NB4 (cell line): ENCODE results near the gene DOCK7.

Experiments
- CTCF ChIP-seq: IDR thresholded peaks from one replicate; pipeline ENCODE4 v1.5.1; 2012; ENCODE audit warnings: low read depth, low read length
- MYC ChIP-seq: IDR thresholded peaks from 2 replicates; pipeline ENCODE4 v1.6.1; 2011; ENCODE audit warnings: low read depth, low read length
- POLR2A ChIP-seq: IDR thresholded peaks from 2 replicates; pipeline ENCODE4 v1.6.1; 2011; ENCODE audit warnings: mild to moderate bottlenecking; ENCODE audit not compliant: insufficient read length; ENCODE audit errors: extremely low read depth

- TF ChIP-seq CTCF = no peak
- no peak for TF ChIP-seq MYC
- no peak for TF ChIP-seq POLR2A
These were observed 37.1 kb upstream of the DOCK7 start for GRCh38 chr1:62725255-62725654.
